K562 (cell line): Measurements from ENCODE around the gene XRN2. TPM values are rescaled to one million over a fixed set of nuclear protein-coding genes. Genes with fewer than 3 reads are reported as not detected.

Experiments
- ATF7 ChIP-seq: fragments of 450-650 bp; IDR thresholded peaks from 2 replicates; pipeline ENCODE4 v1.7.1; 2014; ENCODE audit warnings: mild to moderate bottlenecking, moderate library complexity
- CC2D1A ChIP-seq: fragments of 450-650 bp; IDR thresholded peaks from 2 replicates; pipeline ENCODE4 v1.6.1; 2017; ENCODE audit warnings: mild to moderate bottlenecking
- CEBPB ChIP-seq: fragments of 450-650 bp; IDR thresholded peaks from 2 replicates; pipeline ENCODE4 v1.6.1; 2016; ENCODE audit warnings: missing genetic modification characterization, missing compliant biosample characterization
- CSDE1 ChIP-seq, 2 experiments: fragments of 450-650 bp; IDR thresholded peaks; 2 replicates each; pipeline ENCODE4 v1.6.1; 2016; ENCODE audit warnings: mild to moderate bottlenecking in 1 of 2
- EP300 ChIP-seq: IDR thresholded peaks from 2 replicates; pipeline ENCODE4 v1.6.1; 2012; ENCODE audit warnings: low read length, improper control_type of control experiment
- HCFC1 ChIP-seq: IDR thresholded peaks from 2 replicates; pipeline ENCODE4 v1.6.1; 2012; ENCODE audit warnings: low read depth, low read length, improper control_type of control experiment
- HNRNPL ChIP-seq: fragments of 200-400 bp; formaldehyde crosslinking; IDR thresholded peaks from 2 replicates; pipeline ENCODE4 v1.6.1; 2017; ENCODE audit warnings: low read depth, mild to moderate bottlenecking, low read length
- HNRNPLL ChIP-seq: fragments of 200-400 bp; formaldehyde crosslinking; IDR thresholded peaks from 2 replicates; pipeline ENCODE4 v1.6.1; 2017; ENCODE audit warnings: low read length, low read depth, mild to moderate bottlenecking; ENCODE audit not compliant: poor library complexity, severe bottlenecking
- MAZ ChIP-seq, 2 experiments: fragments of 450-650 bp in 1 of 2; sonication (generic) in 1 of 2; formaldehyde crosslinking; IDR thresholded peaks in 1 of 2; conservative IDR thresholded peaks in 1 of 2; 2 replicates each; pipeline versions ENCODE4 v1.4.0 to v1.5.0; 2020; ENCODE audit warnings: mild to moderate bottlenecking in 1 of 2, missing genetic modification reagents in 1 of 2
- MCM5 ChIP-seq: fragments of 450-650 bp; IDR thresholded peaks from 2 replicates; pipeline ENCODE4 v1.6.1; 2016; ENCODE audit warnings: low read depth
- NR2C1 ChIP-seq, 2 experiments: fragments of 450-650 bp; IDR thresholded peaks; 2 replicates each; pipeline ENCODE4 v1.6.1; 2017; ENCODE audit warnings: mild to moderate bottlenecking in 2 of 2, antibody characterized with exemption in 1 of 2, inconsistent platforms in 1 of 2, missing compliant biosample characterization in 1 of 2, missing genetic modification characterization in 1 of 2
- RAD51 ChIP-seq: fragments of 450-650 bp; IDR thresholded peaks from 2 replicates; pipeline ENCODE4 v1.7.1; 2016; ENCODE audit warnings: low read depth, mild to moderate bottlenecking, borderline replicate concordance
- SIN3A ChIP-seq, 2 experiments: fragments of 150-350 bp in 1 of 2; IDR thresholded peaks; 2 replicates each; pipeline ENCODE4 v1.6.1; 2011 to 2016; ENCODE audit warnings: borderline replicate concordance in 2 of 2, low read depth in 2 of 2, low read length in 2 of 2, mild to moderate bottlenecking in 2 of 2, moderate library complexity in 2 of 2; ENCODE audit not compliant: control insufficient read depth in 1 of 2
- SIX5 ChIP-seq, 2 experiments: IDR thresholded peaks; 2 replicates each; pipeline ENCODE4 v1.6.1; 2011; ENCODE audit warnings: low read length in 2 of 2, borderline replicate concordance in 1 of 2, low read depth in 1 of 2, mild to moderate bottlenecking in 1 of 2, moderate library complexity in 1 of 2; ENCODE audit not compliant: insufficient read depth in 1 of 2
- SP1 ChIP-seq: sonication (generic); formaldehyde crosslinking; IDR thresholded peaks from 2 replicates; pipeline ENCODE4 v1.8.1; 2022; ENCODE audit warnings: mild to moderate bottlenecking, missing genetic modification reagents
- TAL1 ChIP-seq: fragments of 450-650 bp; IDR thresholded peaks from 2 replicates; pipeline ENCODE4 v1.6.1; 2016; ENCODE audit warnings: mild to moderate bottlenecking
- USF1 ChIP-seq: sonication (generic); formaldehyde crosslinking; IDR thresholded peaks from 2 replicates; pipeline ENCODE4 v1.9.0; 2022; ENCODE audit warnings: mild to moderate bottlenecking, missing genetic modification reagents
- ZBTB7A ChIP-seq: IDR thresholded peaks from 2 replicates; pipeline ENCODE4 v1.6.1; 2011; ENCODE audit warnings: low read depth, mild to moderate bottlenecking, low read length, moderate library complexity, borderline replicate concordance; ENCODE audit not compliant: control insufficient read depth
- ZKSCAN1 ChIP-seq: fragments of 150-350 bp; IDR thresholded peaks from 2 replicates; pipeline ENCODE4 v1.6.1; 2016; ENCODE audit warnings: low read depth, low read length
- ZNF23 ChIP-seq: fragments of 250-450 bp; sonication (Bioruptor Pico); IDR thresholded peaks from 2 replicates; pipeline ENCODE4 v1.4.0; 2020; ENCODE audit warnings: mild to moderate bottlenecking
- polyA plus RNA-seq, 8 experiments: library from polyadenylated mRNA; depleted of rRNA in 4 of 8; stranded (reverse) in 5 of 8; unstranded in 3 of 8; fragments of >200 nt; fragmentation: Nextera tagmentation in 2 of 8; fragmentation: Illumina TruSeq in 1 of 8; extraction: Ambion mirVana in 2 of 8; extraction: Trizol in 1 of 8; gene quantifications; 2 replicates each; pipeline versions ENCODE4 v1.2.1 to v1.2.3, GENCODE V29; 2011 to 2014; ENCODE audit warnings: inconsistent platforms in 1 of 8, missing spikeins in 1 of 8
- total RNA-seq, 7 experiments: library from RNA; depleted of rRNA in 6 of 7; stranded (reverse); fragments of >200 nt in 6 of 7; fragmentation: Illumina TruSeq in 2 of 7; extraction: Trizol in 2 of 7; gene quantifications; 2 replicates each; pipeline versions ENCODE4 v1.2.1 to v1.2.3, GENCODE V29; 2011 to 2021; ENCODE audit warnings: low replicate concordance in 1 of 7
- TF ChIP-seq, protein P1 (sequence below), 2 experiments: fragments of 450-650 bp; conservative IDR thresholded peaks; 2 replicates each; pipeline ENCODE4 v1.6.1; 2017; ENCODE audit warnings: mild to moderate bottlenecking in 2 of 2, moderate library complexity in 2 of 2

Gene XRN2
- total and polyA plus RNA-seq, 9 of the 15 experiments (the other 6 are each of a cell fraction or from before 2014, with no cell fraction given), result 41.8 to 67.3 (median 51.4) TPM

DNA sequence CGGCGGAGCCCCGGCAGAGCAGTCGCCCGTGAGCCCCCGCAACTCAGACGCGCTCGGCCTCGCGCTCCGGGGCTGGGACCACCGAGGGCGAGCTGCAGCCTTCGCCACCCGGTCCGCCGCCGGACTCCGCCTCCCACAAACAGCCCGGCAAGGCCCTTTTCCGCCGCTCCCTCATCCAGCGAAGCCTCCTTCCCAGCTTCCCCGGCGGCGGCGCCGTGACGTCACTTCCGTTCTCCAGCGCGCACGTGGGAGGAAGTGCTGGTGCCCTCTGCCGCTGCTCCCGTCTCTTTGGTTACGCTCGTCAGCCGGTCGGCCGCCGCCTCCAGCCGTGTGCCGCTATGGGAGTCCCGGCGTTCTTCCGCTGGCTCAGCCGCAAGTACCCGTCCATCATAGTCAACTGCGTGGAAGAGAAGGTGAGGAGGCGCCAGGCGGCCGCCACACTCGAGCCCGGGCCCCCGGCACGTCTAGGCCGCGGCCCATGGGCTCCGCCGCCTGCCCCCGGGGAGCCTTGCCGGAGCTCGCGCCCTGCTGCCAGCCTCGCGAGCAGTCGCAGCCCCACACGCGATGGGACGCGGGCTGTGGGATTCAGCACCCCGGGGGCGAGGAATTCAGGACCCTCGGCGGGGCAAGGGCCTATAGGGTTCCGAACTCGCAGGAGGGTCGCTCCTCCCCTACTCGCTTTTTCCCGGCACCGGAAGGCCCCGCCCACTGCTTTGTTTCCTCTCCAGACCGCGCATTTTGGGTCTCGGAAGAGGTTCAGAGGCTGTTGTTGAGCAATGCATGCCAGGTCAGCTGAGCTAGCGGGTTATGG lies at the start of gene XRN2 (continued):
- TF ChIP-seq ZBTB7A, result peak; percentile 71; the same call in 1 of the 2 replicates
- 0 out of 4 replicates have a peak, but pooled peaks have one; percentile 8 to 9 for TF ChIP-seq SIX5 (IDR thresholded peaks at IDR 0.05; ENCODE audit: borderline replicate concordance in 1 of 2, insufficient read depth in 1 of 2, low read depth in 1 of 2, low read length in 2 of 2)
- no peak for TF ChIP-seq CC2D1A
- peak; percentile 82 for TF ChIP-seq HNRNPL
- peak in 1 of 2 experiments; percentile 59; a peak in 2 of 4 replicates for TF ChIP-seq CSDE1 (IDR thresholded peaks at IDR 0.05)
- TF ChIP-seq RAD51, result peak; percentile 64; the same call in 1 of the 2 replicates
- TF ChIP-seq TAL1, result no peak
- TF ChIP-seq USF1 (CRISPR knock-in tag), result peak; percentile 92
- no peak for TF ChIP-seq ZNF23
- peak; percentile 68 for TF ChIP-seq HCFC1
- no peak for TF ChIP-seq NR2C1 (IDR thresholded peaks at IDR 0.05)
- TF ChIP-seq NR2C1 (tag; IDR thresholded peaks at IDR 0.05), result peak; percentile 22; the same call in 1 of the 2 replicates
- peak; percentile 94 for TF ChIP-seq CEBPB (tag)
- TF ChIP-seq MCM5, result no peak
- TF ChIP-seq, protein P1, sequence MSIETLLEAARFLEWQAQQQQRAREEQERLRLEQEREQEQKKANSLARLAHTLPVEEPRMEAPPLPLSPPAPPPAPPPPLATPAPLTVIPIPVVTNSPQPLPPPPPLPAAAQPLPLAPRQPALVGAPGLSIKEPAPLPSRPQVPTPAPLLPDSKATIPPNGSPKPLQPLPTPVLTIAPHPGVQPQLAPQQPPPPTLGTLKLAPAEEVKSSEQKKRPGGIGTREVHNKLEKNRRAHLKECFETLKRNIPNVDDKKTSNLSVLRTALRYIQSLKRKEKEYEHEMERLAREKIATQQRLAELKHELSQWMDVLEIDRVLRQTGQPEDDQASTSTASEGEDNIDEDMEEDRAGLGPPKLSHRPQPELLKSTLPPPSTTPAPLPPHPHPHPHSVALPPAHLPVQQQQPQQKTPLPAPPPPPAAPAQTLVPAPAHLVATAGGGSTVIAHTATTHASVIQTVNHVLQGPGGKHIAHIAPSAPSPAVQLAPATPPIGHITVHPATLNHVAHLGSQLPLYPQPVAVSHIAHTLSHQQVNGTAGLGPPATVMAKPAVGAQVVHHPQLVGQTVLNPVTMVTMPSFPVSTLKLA (conservative IDR thresholded peaks at IDR 0.05), result peak; percentile 96 to 98
- peak; percentile 58 for TF ChIP-seq HNRNPLL
- TF ChIP-seq ATF7, result peak; percentile 97
- TF ChIP-seq EP300, result peak; percentile 32; the same call in 1 of the 2 replicates
- TF ChIP-seq MAZ (CRISPR knock-in tag; conservative IDR thresholded peaks at IDR 0.05 in 1 of 2, IDR thresholded peaks at IDR 0.05 in 1 of 2), result peak in 1 of 2 experiments; percentile 28; a peak in 2 of 4 replicates
- TF ChIP-seq SP1 (CRISPR knock-in tag), result peak; percentile 38; the same call in 1 of the 2 replicates
- no peak for TF ChIP-seq ZKSCAN1
- TF ChIP-seq SIN3A (IDR thresholded peaks at IDR 0.05; ENCODE audit: borderline replicate concordance in 2 of 2, control insufficient read depth in 1 of 2, low read depth in 2 of 2, low read length in 2 of 2), result peak; percentile 38 to 82; a peak in 1 of 4 replicates
